A549 (cell line): ENCODE data around the gene MOB3C.

Experiments used
- CHD4 ChIP-seq: fragments of 200-600 bp; sonication (generic); IDR thresholded peaks from 2 replicates; pipeline ENCODE4 v1.6.1; 2016; ENCODE audit warnings: antibody characterized with exemption, mild to moderate bottlenecking, borderline replicate concordance
- CTCF ChIP-seq: fragments of >200 bp; sonication (Bioruptor Twin); formaldehyde crosslinking; IDR thresholded peaks from 3 replicates; pipeline ENCODE4 v1.5.1; 2016
- HOXA7 ChIP-seq: fragments of 250-450 bp; sonication (Bioruptor Pico); IDR thresholded peaks from 2 replicates; pipeline ENCODE4 v1.5.0; 2020; ENCODE audit warnings: mild to moderate bottlenecking, moderate library complexity
- MAFK ChIP-seq: fragments of 450-650 bp; IDR thresholded peaks from 2 replicates; pipeline ENCODE4 v1.6.1; 2014; ENCODE audit not compliant: partially characterized antibody
- NPAS2 ChIP-seq: fragments of 250-450 bp; sonication (Bioruptor Pico); IDR thresholded peaks from 2 replicates; pipeline ENCODE4 v1.8.0; 2022; ENCODE audit warnings: mild to moderate bottlenecking, moderate library complexity, borderline replicate concordance
- POLR2A ChIP-seq: IDR thresholded peaks from 2 replicates; pipeline ENCODE4 v1.6.1; 2012; ENCODE audit warnings: mild to moderate bottlenecking, low read length
- USF2 ChIP-seq: fragments of 450-650 bp; IDR thresholded peaks from 2 replicates; pipeline ENCODE4 v1.6.1; 2014; ENCODE audit warnings: antibody characterized with exemption

GRCh38 chr1:46606255-46606965 is 10.2 kb downstream of the MOB3C start:
- TF ChIP-seq CTCF (no peak), HOXA7 (CRISPR knock-in tag) (no peak), CHD4 (no peak), USF2 (no peak), POLR2A (no peak), NPAS2 (CRISPR knock-in tag) (no peak), MAFK (no peak)
